ENCODE results near the gene CACNB2.
A peak's percentile ranks its signal among the peaks of the same experiment; 100 is the strongest.

Gene CACNB2

GRCh38 chr10:18136073-18136791 lies 4.0 kb upstream of the CACNB2 start:
- Histone ChIP-seq H3K79me1 (replicated peaks; ENCODE audit: low read length, poor library complexity, severe bottlenecking) (no peaks in the 10 kb centered on the region), H3K27me3 (ENCODE audit: control insufficient read depth in 1 of 2, insufficient read depth in 1 of 2, low read length in 2 of 2) (peaks cover 14 to 22% of the 10 kb centered on the region in 2 experiments), H3K18ac (ENCODE audit: low read depth in 1 of 2, low read length in 2 of 2) (no peak overlapping the region), H3K4ac (ENCODE audit: low read depth in 1 of 2, low read length in 2 of 2) (no peak overlapping the region), H2AK5ac (ENCODE audit: low read length, severe bottlenecking) (no peak overlapping the region), H3K4me2 (ENCODE audit: low read length, poor library complexity, severe bottlenecking) (no peak overlapping the region), H2BK15ac (ENCODE audit: low read depth, poor library complexity, severe bottlenecking) (no peak overlapping the region), H4K91ac (ENCODE audit: low read length) (no peak overlapping the region), H3K9me3 (ENCODE audit: control insufficient read depth, low read length) (no peaks in the 10 kb centered on the region), H3K9ac (ENCODE audit: low read length) (no peak overlapping the region), H3K4me1 (ENCODE audit: control insufficient read depth, insufficient read depth, low read depth, low read length) (peaks cover 14% of the 10 kb centered on the region), H3K36me3 (ENCODE audit: control insufficient read depth in 1 of 2, insufficient read depth in 2 of 2, low read depth in 1 of 2, low read length in 2 of 2) (no peaks in the 10 kb centered on the region), H3K27ac (ENCODE audit: low read length, poor library complexity, severe bottlenecking) (no peak overlapping the region), H2BK5ac (ENCODE audit: low read depth, low read length, poor library complexity, severe bottlenecking) (no peak overlapping the region), H3K14ac (ENCODE audit: low read length in 2 of 2) (no peak overlapping the region), H2AFZ (ENCODE audit: low read depth, low read length) (no peak overlapping the region), H2BK12ac (ENCODE audit: low read length in 2 of 2) (no peak overlapping the region), H4K8ac (ENCODE audit: low read length) (no peak overlapping the region), H3K4me3 (ENCODE audit: insufficient read depth in 1 of 2, low read depth in 1 of 2, low read length in 2 of 2) (no peak overlapping the region), H3K23ac (ENCODE audit: low read length in 2 of 2) (no peak overlapping the region), H2BK120ac (ENCODE audit: low read depth, low read length) (no peak overlapping the region)
- 54% methylated on average over 5 of the region's 8 CpGs for WGBS
- no peak for DNase-seq

GRCh38 chr10:18137111-18137510 lies 3.1 kb upstream of the CACNB2 start:
- Histone ChIP-seq H2BK120ac (ENCODE audit: low read depth, low read length) (no peak overlapping the region), H3K23ac (ENCODE audit: low read length in 2 of 2) (no peak overlapping the region), H3K36me3 (ENCODE audit: control insufficient read depth in 1 of 2, insufficient read depth in 2 of 2, low read depth in 1 of 2, low read length in 2 of 2) (no peaks in the 10 kb centered on the region), H3K14ac (ENCODE audit: low read length in 2 of 2) (no peak overlapping the region), H3K27ac (ENCODE audit: low read length, poor library complexity, severe bottlenecking) (no peak overlapping the region), H2BK5ac (ENCODE audit: low read depth, low read length, poor library complexity, severe bottlenecking) (no peak overlapping the region), H3K27me3 (ENCODE audit: control insufficient read depth in 1 of 2, insufficient read depth in 1 of 2, low read length in 2 of 2) (peaks cover 23 to 30% of the 10 kb centered on the region in 2 experiments), H3K9me3 (ENCODE audit: control insufficient read depth, low read length) (no peaks in the 10 kb centered on the region), H3K79me1 (replicated peaks; ENCODE audit: low read length, poor library complexity, severe bottlenecking) (no peaks in the 10 kb centered on the region), H3K4ac (ENCODE audit: low read depth in 1 of 2, low read length in 2 of 2) (no peak overlapping the region), H3K4me1 (ENCODE audit: control insufficient read depth, insufficient read depth, low read depth, low read length) (peaks cover 15% of the 10 kb centered on the region), H2AFZ (ENCODE audit: low read depth, low read length) (no peak overlapping the region), H3K9ac (ENCODE audit: low read length) (no peak overlapping the region), H2BK15ac (ENCODE audit: low read depth, poor library complexity, severe bottlenecking) (no peak overlapping the region), H3K4me3 (ENCODE audit: insufficient read depth in 1 of 2, low read depth in 1 of 2, low read length in 2 of 2) (no peak overlapping the region), H3K18ac (ENCODE audit: low read depth in 1 of 2, low read length in 2 of 2) (no peak overlapping the region), H4K8ac (ENCODE audit: low read length) (no peak overlapping the region), H3K4me2 (ENCODE audit: low read length, poor library complexity, severe bottlenecking) (no peak overlapping the region), H2BK12ac (ENCODE audit: low read length in 2 of 2) (no peak overlapping the region), H2AK5ac (ENCODE audit: low read length, severe bottlenecking) (no peak overlapping the region), H4K91ac (ENCODE audit: low read length) (no peak overlapping the region)
- no peak for DNase-seq
- WGBS, result 100% methylated on average over 1 of the region's 1 CpG

DNA sequence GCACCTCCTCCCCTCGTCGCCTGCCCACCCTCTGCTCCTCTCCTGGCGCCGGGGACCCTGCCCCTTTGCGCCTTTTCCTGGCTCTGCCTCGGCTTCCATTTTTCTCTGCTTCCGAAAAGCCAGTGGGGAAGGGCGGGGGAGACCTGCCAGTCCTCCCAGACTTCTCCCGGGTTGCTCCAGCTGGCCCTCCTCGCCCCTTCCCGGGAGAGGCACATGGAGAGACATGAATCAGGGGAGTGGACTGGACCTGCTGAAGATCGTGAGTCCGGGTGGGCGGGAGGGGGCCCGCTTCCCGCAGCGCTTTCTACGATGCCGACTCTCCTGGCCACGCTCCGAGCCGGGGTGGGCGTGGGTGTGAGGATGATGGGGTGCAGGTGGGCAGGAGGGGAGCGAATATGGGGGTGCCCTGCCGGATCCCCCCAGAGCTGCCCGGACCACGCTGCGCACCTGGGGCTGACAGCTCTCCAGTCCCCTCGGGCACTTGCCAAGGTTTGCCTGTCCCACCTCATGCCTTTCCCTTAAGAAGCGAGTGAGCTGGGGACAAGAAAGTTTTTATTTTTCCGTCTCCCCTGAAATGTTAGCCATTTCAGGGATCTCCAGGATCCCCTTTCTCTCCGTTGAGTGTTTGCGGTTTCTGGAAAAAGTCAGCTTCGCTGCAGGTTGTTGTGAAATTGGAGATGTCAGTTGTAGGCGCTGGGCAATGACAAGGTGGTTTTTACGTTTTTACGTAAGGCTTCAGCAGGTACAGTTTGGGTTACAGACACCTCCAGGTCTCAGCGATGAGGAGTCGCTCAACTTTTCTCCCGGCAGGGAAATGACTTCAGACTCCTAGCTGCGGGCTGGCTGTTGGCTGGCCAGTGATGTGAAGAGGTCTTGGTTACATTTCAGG lies 977 bp downstream of the CACNB2 start:
- no peak overlapping the region for H2BK120ac ChIP-seq (ENCODE audit: low read depth, low read length)
- H3K27me3 ChIP-seq (ENCODE audit: control insufficient read depth in 1 of 2, insufficient read depth in 1 of 2, low read length in 2 of 2), result peaks cover 18 to 32% of the 10 kb centered on the region in 2 experiments
- H3K4me2 ChIP-seq (ENCODE audit: low read length, poor library complexity, severe bottlenecking), result peak overlapping the region; percentile 99
- H2BK15ac ChIP-seq (ENCODE audit: low read depth, poor library complexity, severe bottlenecking), result peak overlapping the region; percentile 3
- no peak overlapping the region for H3K27ac ChIP-seq (ENCODE audit: low read length, poor library complexity, severe bottlenecking)
- H3K4ac ChIP-seq (ENCODE audit: low read depth in 1 of 2, low read length in 2 of 2), result no peak overlapping the region
- H3K4me3 ChIP-seq (ENCODE audit: insufficient read depth in 1 of 2, low read depth in 1 of 2, low read length in 2 of 2), result peak overlapping the region; percentile 60 to 77
- H3K36me3 ChIP-seq (ENCODE audit: control insufficient read depth in 1 of 2, insufficient read depth in 2 of 2, low read depth in 1 of 2, low read length in 2 of 2), result no peaks in the 10 kb centered on the region
- no peaks in the 10 kb centered on the region for H3K79me1 ChIP-seq (replicated peaks; ENCODE audit: low read length, poor library complexity, severe bottlenecking)
- no peak overlapping the region for H3K14ac ChIP-seq (ENCODE audit: low read length in 2 of 2)
- H2AFZ ChIP-seq (ENCODE audit: low read depth, low read length), result peak overlapping the region; percentile 34
- no peak for DNase-seq
- peak overlapping the region in 1 of 2 experiments; percentile 66 for H3K18ac ChIP-seq (ENCODE audit: low read depth in 1 of 2, low read length in 2 of 2)
- H2BK12ac ChIP-seq (ENCODE audit: low read length in 2 of 2), result no peak overlapping the region
- no peak overlapping the region for H2AK5ac ChIP-seq (ENCODE audit: low read length, severe bottlenecking)
- WGBS, result 3% methylated on average over 32 of the region's 41 CpGs
- no peak overlapping the region for H4K91ac ChIP-seq (ENCODE audit: low read length)
- H3K9ac ChIP-seq (ENCODE audit: low read length), result peak overlapping the region; percentile 52
- H3K9me3 ChIP-seq (ENCODE audit: control insufficient read depth, low read length), result no peaks in the 10 kb centered on the region
- H4K8ac ChIP-seq (ENCODE audit: low read length), result no peak overlapping the region
- H3K23ac ChIP-seq (ENCODE audit: low read length in 2 of 2), result no peak overlapping the region
- H2BK5ac ChIP-seq (ENCODE audit: low read depth, low read length, poor library complexity, severe bottlenecking), result no peak overlapping the region
- peaks cover 15% of the 10 kb centered on the region for H3K4me1 ChIP-seq (ENCODE audit: control insufficient read depth, insufficient read depth, low read depth, low read length)

DNA sequence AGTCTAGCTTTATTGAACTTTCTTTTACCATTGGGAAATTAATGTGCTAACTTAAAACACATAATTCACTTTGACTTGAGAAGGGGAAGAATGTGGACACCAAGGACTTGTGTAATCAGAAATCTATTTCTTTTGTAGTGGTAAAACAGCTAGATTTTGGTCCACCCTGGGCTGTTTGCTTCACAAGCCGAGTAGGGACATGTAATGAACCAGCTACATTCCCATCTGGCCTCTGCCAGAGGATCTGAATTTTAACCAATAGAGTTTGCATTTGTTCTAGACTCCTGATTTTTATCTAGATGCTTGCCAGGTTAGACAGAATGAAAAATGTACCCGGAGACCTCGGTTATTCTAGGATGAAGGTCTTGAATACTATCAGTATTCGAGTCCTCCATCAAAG lies 1.9 kb downstream of the CACNB2 start:
- Histone ChIP-seq H2BK15ac (ENCODE audit: low read depth, poor library complexity, severe bottlenecking) (no peak overlapping the region), H3K9ac (ENCODE audit: low read length) (no peak overlapping the region), H3K4me2 (ENCODE audit: low read length, poor library complexity, severe bottlenecking) (no peak overlapping the region), H3K18ac (ENCODE audit: low read depth in 1 of 2, low read length in 2 of 2) (no peak overlapping the region), H2AK5ac (ENCODE audit: low read length, severe bottlenecking) (no peak overlapping the region), H3K27ac (ENCODE audit: low read length, poor library complexity, severe bottlenecking) (no peak overlapping the region), H3K4ac (ENCODE audit: low read depth in 1 of 2, low read length in 2 of 2) (no peak overlapping the region), H2BK5ac (ENCODE audit: low read depth, low read length, poor library complexity, severe bottlenecking) (no peak overlapping the region), H3K4me1 (ENCODE audit: control insufficient read depth, insufficient read depth, low read depth, low read length) (peaks cover 15% of the 10 kb centered on the region), H4K91ac (ENCODE audit: low read length) (no peak overlapping the region), H2BK12ac (ENCODE audit: low read length in 2 of 2) (no peak overlapping the region), H2BK120ac (ENCODE audit: low read depth, low read length) (no peak overlapping the region), H2AFZ (ENCODE audit: low read depth, low read length) (no peak overlapping the region), H3K23ac (ENCODE audit: low read length in 2 of 2) (no peak overlapping the region), H3K9me3 (ENCODE audit: control insufficient read depth, low read length) (no peaks in the 10 kb centered on the region), H3K36me3 (ENCODE audit: control insufficient read depth in 1 of 2, insufficient read depth in 2 of 2, low read depth in 1 of 2, low read length in 2 of 2) (no peaks in the 10 kb centered on the region), H4K8ac (ENCODE audit: low read length) (no peak overlapping the region), H3K4me3 (ENCODE audit: insufficient read depth in 1 of 2, low read depth in 1 of 2, low read length in 2 of 2) (no peak overlapping the region), H3K27me3 (ENCODE audit: control insufficient read depth in 1 of 2, insufficient read depth in 1 of 2, low read length in 2 of 2) (peaks cover 18 to 32% of the 10 kb centered on the region in 2 experiments), H3K79me1 (replicated peaks; ENCODE audit: low read length, poor library complexity, severe bottlenecking) (no peaks in the 10 kb centered on the region), H3K14ac (ENCODE audit: low read length in 2 of 2) (no peak overlapping the region)
- 98% methylated on average over 3 of the region's 4 CpGs for WGBS
- no peak for DNase-seq

All from mesenchymal stem cell (in vitro differentiated cells and primary cell).